ENCODE measurements around the gene RNU6-7.

- TF ChIP-seq EZH2 (IDR thresholded peaks at IDR 0.05; ENCODE audit: borderline replicate concordance, low read depth, low read length, severe bottlenecking) (no peak), CTCF (IDR thresholded peaks at IDR 0.05; ENCODE audit: borderline replicate concordance, extremely low read depth, low read length, poor library complexity, severe bottlenecking) (no peak)
These were observed 47.5 kb downstream of the RNU6-7 start for GRCh38 chr14:32249371-32249770.
